Tibial nerve (tissue), 4 donors: ENCODE measurements around the gene CNPY1. TPM values are rescaled to one million over a fixed set of nuclear protein-coding genes. Genes with fewer than 3 reads are reported as not detected.

Source experiments
- DNase-seq, 2 donors: peaks; one replicate each; pipeline ENCODE4 v3.0.0-alpha.2; 2019; ENCODE audit warnings: low spot score in 2 of 2
- H3K27ac ChIP-seq, 4 donors: fragments of 200-600 bp; sonication (generic) in 3 of 4; one replicate each; pipeline ENCODE4 v1.5.1; 2017 to 2019; ENCODE audit warnings: mild to moderate bottlenecking in 1 of 4
- H3K27me3 ChIP-seq, 2 donors: fragments of 200-600 bp; sonication (generic) in 1 of 2; one replicate each; pipeline versions ENCODE4 v1.5.1 to v1.6.0; 2017 to 2019
- H3K36me3 ChIP-seq, 3 donors: fragments of 200-600 bp; sonication (generic); one replicate each; pipeline ENCODE4 v1.5.1; 2018 to 2019
- H3K4me1 ChIP-seq, 4 donors: fragments of 200-600 bp; sonication (generic) in 3 of 4; one replicate each; pipeline ENCODE4 v1.5.1; 2017 to 2019
- H3K4me3 ChIP-seq, 4 donors: fragments of 200-600 bp; sonication (generic) in 3 of 4; one replicate each; pipeline ENCODE4 v1.5.1; 2017 to 2019; ENCODE audit warnings: mild to moderate bottlenecking in 1 of 4, moderate library complexity in 1 of 4
- H3K9me3 ChIP-seq, 4 donors: fragments of 200-600 bp; sonication (generic) in 3 of 4; one replicate each; pipeline ENCODE4 v1.5.1; 2017 to 2019
- EP300 ChIP-seq, 2 donors: sonication (generic); formaldehyde crosslinking; IDR thresholded peaks; one replicate each; pipeline ENCODE4 v1.6.1; 2017; ENCODE audit warnings: antibody characterized with exemption in 2 of 2, mild to moderate bottlenecking in 1 of 2
- POLR2A ChIP-seq, 2 donors: fragments of 450-650 bp; IDR thresholded peaks; one replicate each; pipeline ENCODE4 v1.6.1; 2017; ENCODE audit warnings: antibody characterized with exemption in 2 of 2, mild to moderate bottlenecking in 2 of 2, moderate library complexity in 2 of 2
- WGBS, 2 donors: methylation state at CpG; one replicate each; pipeline ENCODE4 v1.1.5; 2018; 5-methylcytosine and 5-hydroxymethylcytosine counted together
- total RNA-seq, 4 donors: library from RNA; depleted of rRNA; stranded (reverse); fragments of >200 nt; gene quantifications; one replicate each; pipeline ENCODE4 v1.1.0, GENCODE V29; 2016
- TF ChIP-seq, protein P1 (sequence below), 5 experiments: fragments of 200-600 bp in 3 of 5; fragments of 450-650 bp in 2 of 5; sonication (generic) in 3 of 5; IDR thresholded peaks; one replicate each; pipeline ENCODE4 v1.5.1; 2016 to 2019; ENCODE audit warnings: antibody characterized with exemption in 5 of 5, mild to moderate bottlenecking in 3 of 5, moderate library complexity in 2 of 5

Gene CNPY1
- total RNA-seq, 4 donors from 2014 or later = 0.30 TPM; not detected in 3

DNA sequence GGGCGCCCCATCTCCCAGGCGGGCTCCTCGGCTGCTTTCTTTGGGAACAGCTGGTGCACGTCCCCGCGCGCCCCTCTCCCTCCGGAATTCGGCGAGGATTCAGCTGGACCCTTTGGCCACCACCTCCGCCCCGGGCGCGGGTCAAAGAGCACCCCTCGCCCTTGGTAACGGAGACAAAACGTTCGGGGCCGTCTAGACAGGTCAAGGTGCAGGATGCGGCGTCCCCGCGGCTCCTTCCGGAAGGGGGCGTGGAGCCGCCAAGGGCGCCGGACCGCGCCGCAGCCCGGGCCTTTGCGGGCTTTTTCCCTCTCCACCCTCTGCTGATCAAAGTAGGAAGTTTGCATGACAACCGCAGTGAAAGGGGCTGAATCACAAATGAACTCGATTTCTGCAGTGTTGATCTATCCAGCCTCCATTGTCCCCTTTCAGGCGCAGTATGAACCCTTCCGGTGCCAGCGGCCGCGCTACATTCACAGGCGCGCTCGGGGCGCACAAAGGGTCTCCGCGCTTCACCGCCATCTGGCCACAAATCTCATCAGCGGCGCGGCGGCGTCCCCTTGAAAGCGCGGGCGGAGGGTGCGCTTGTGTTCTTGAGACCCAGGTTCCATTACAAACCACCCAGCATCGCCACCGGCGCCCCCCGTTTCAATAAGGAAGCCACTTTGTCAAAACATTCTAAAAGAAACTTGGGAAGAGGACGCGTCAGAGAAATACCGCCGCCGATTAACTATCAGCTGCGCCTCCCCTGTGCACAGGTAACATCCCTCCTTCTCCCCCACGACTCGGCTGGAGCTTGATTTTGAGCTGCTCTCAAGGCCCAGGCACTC is 36.4 kb downstream of the CNPY1 start:
- TF ChIP-seq, protein P1, sequence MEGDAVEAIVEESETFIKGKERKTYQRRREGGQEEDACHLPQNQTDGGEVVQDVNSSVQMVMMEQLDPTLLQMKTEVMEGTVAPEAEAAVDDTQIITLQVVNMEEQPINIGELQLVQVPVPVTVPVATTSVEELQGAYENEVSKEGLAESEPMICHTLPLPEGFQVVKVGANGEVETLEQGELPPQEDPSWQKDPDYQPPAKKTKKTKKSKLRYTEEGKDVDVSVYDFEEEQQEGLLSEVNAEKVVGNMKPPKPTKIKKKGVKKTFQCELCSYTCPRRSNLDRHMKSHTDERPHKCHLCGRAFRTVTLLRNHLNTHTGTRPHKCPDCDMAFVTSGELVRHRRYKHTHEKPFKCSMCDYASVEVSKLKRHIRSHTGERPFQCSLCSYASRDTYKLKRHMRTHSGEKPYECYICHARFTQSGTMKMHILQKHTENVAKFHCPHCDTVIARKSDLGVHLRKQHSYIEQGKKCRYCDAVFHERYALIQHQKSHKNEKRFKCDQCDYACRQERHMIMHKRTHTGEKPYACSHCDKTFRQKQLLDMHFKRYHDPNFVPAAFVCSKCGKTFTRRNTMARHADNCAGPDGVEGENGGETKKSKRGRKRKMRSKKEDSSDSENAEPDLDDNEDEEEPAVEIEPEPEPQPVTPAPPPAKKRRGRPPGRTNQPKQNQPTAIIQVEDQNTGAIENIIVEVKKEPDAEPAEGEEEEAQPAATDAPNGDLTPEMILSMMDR (IDR thresholded peaks at IDR 0.05) = no peak
- TF ChIP-seq EP300 (IDR thresholded peaks at IDR 0.05) = no peak
- TF ChIP-seq POLR2A (IDR thresholded peaks at IDR 0.05) = no peak
- Histone ChIP-seq H3K36me3 (no peaks in the 10 kb centered on the region), H3K27ac (no peak overlapping the region), H3K9me3 (no peaks in the 10 kb centered on the region), H3K4me1 (peaks cover 0 to 14% (median 0%) of the 10 kb centered on the region in 4 donors), H3K27me3 (peaks cover 6 to 84% of the 10 kb centered on the region in 2 donors), H3K4me3 (peak overlapping the region in 1 of 4 donors; percentile 11)
- 2 to 3% methylated on average over 50 to 67 of the region's 68 CpGs for WGBS, 2 donors
- DNase-seq = no peak

DNA sequence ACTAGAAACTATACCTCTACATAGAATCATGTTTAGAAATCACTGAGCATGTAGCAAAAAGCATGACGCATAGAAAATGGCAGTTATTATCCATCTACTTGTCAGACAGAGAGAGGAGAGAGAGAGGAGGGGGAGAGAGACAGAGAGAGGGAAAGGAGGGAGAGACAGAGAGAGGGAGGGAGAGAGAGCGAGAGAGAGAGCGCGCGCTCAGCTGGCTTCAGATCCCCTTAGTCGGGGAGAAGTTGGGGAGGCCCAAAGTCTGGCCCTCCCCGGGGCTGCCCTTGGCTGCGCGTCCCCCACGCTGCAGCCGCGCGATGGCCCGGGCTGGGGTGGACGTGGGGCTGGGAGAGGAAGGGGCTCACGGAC is 37.0 kb downstream of the CNPY1 start:
- Histone ChIP-seq H3K9me3 (no peaks in the 10 kb centered on the region), H3K4me1 (peaks cover 0 to 14% (median 0%) of the 10 kb centered on the region in 4 donors), H3K4me3 (peak overlapping the region in 1 of 4 donors; percentile 11), H3K36me3 (no peaks in the 10 kb centered on the region), H3K27ac (no peak overlapping the region), H3K27me3 (peaks cover 6 to 89% of the 10 kb centered on the region in 2 donors)
- TF ChIP-seq, protein P1 (IDR thresholded peaks at IDR 0.05) = no peak
- TF ChIP-seq POLR2A (IDR thresholded peaks at IDR 0.05) = no peak
- no peak for TF ChIP-seq EP300 (IDR thresholded peaks at IDR 0.05)
- no peak for DNase-seq
- WGBS, 2 donors = 1 to 4% methylated on average over 16 of the region's 16 CpGs

DNA sequence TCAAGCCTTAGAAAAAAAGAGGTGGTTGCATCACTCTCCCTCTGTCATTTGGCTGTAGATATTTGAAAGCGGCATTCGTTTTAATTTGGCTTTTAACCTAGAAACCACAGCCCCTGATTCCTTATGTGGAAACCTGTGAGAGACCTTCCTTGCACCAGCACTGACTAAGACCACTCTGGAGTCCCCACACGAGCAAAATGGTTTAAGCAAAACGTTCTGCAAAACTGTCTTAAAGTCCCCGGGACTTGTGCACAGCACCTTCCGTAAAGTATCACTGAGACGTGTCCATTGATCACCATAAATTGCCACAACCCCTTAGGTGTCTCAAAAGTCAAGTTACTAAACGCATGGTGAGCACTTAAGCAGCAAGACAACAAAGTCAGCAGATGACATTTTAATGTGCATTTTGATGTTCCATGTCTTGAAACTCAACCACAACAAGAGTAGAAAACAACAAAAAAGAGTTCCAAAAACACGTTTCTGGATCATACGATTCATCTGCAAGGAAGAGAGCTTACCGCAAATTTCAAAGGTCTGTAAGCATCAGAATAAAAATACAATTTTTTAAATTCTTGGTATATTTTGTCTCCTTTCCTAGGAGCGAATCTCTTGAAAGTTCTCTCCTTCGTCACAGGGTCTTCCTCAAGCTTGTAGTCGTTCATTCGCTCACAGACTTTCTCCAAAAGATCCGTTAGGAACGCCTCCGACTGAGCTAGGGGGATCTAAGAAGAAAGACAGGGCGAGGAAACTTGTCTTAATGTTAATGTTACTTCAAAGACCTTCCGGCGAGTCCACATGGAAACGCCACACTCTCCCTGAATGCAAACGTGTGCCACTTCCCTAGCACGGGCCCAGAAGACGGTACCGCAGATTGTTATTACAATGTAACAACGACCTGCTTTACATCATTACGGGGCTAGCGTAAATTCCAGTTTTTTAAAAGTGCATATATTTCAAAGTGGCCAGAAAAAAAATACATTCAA is 37.7 kb downstream of the CNPY1 start:
- TF ChIP-seq POLR2A (IDR thresholded peaks at IDR 0.05) (no peak), EP300 (IDR thresholded peaks at IDR 0.05) (no peak)
- TF ChIP-seq, protein P1 (IDR thresholded peaks at IDR 0.05) = no peak
- Histone ChIP-seq H3K27me3 (peaks cover 6 to 95% of the 10 kb centered on the region in 2 donors), H3K27ac (no peak overlapping the region), H3K36me3 (no peaks in the 10 kb centered on the region), H3K4me3 (no peak overlapping the region), H3K4me1 (peaks cover 0 to 14% (median 0%) of the 10 kb centered on the region in 4 donors), H3K9me3 (no peaks in the 10 kb centered on the region)
- 7 to 8% methylated on average over 29 of the region's 29 CpGs for WGBS, 2 donors
- DNase-seq = no peak

DNA sequence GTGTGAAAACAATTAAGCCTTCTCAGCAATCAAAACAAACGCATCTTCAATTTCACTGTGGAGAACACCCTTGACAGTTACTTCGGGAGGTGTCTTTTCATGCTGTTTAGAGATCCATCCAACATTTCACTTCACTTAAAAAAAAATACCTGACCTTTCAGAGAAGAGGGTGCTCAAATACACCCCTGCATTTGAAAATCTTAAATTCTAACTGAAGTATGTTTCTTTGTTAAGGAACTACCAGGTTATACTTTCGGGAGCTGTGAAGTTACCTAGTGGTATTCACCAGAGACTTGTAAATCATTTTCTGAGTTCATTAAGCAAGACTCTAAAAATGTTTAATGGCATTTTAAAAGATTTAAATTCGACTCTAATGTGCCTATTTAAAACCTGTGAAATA is 38.8 kb downstream of the CNPY1 start:
- no peak for TF ChIP-seq EP300 (IDR thresholded peaks at IDR 0.05)
- TF ChIP-seq, protein P1 (IDR thresholded peaks at IDR 0.05) = no peak
- no peak for TF ChIP-seq POLR2A (IDR thresholded peaks at IDR 0.05)
- Histone ChIP-seq H3K27ac (no peak overlapping the region), H3K9me3 (no peaks in the 10 kb centered on the region), H3K4me3 (no peak overlapping the region), H3K27me3 (peaks cover 6 to 94% of the 10 kb centered on the region in 2 donors), H3K36me3 (no peaks in the 10 kb centered on the region), H3K4me1 (peaks cover 0 to 14% (median 0%) of the 10 kb centered on the region in 4 donors)
- WGBS, 2 donors = 10 to 14% methylated on average over 4 of the region's 4 CpGs
- DNase-seq = no peak
